ENCODE data around the gene USP48. TPM values are rescaled to one million over a fixed set of nuclear protein-coding genes. Genes with fewer than 3 reads are reported as not detected.
A peak's percentile ranks its signal among the peaks of the same experiment; 100 is the strongest.
"Not testable (repeated sequence)": the region's sequence is repeated elsewhere in the genome, so short reads cannot be mapped to it uniquely, and the experiment has no call there.

The USP48 gene
- total RNA-seq, 1 donor from 2014 or later = 61.5 TPM

DNA sequence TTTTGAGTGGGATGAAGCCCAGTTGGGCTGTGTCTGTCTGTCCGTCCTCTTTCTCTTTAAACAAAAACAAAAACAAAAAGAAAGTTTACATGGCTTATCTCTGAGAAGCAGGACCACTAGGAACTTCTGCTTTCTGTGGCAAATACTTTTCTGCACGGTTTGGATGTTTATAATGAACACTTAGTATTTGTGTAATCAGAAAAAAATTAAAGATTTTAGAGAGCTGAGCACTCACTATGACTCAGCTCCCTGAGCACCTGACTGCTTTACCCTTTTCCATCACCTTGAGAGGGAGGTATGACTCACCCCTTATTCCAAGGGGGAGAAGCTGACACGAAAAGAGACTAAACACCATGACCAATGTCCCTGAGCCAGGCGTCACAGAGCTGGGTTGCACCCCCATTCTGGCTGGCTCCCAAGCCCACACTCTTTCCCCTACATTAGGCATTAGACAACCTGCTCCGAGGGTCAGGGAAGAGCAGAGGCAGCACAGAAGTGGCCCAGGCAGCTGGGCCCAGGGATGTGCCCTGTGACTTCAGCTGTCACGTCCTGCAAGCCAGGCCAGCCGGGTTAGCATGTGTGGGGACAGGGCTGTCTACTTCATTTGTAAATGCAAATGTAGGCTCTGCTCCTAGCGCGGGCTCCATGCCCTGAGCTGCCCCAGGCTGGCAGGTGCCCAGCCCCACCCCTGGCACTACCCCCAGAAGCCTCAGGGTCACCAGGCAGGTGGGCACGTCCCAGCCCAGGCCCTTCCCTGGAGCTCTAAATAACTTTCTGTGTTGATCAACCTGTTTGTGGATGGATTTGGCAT is 144.2 kb downstream of the USP48 start:
- DNase-seq (ENCODE audit: low read depth in 2 of 2) = peak in 1 of 2 donors; percentile 19

DNA sequence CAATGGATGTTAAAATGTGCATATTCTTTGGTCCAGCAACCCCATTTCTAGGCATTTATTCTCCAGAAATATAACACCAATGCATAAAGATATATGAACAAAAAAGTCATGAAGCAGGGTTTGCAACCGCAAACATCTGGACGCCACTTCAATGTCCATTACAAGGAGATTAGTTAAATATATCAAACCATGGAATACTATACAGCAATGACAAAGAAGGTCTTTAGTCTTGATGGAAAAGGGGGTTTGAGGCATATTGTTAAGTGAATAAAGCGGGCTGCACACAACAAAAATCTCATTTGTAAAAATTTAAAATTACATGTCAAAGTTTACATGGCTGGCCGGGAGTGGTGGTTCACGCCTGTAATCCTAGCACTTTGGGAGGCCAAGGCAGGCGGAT is 145.4 kb downstream of the USP48 start:
- DNase-seq (ENCODE audit: low read depth in 2 of 2) = no peak

DNA sequence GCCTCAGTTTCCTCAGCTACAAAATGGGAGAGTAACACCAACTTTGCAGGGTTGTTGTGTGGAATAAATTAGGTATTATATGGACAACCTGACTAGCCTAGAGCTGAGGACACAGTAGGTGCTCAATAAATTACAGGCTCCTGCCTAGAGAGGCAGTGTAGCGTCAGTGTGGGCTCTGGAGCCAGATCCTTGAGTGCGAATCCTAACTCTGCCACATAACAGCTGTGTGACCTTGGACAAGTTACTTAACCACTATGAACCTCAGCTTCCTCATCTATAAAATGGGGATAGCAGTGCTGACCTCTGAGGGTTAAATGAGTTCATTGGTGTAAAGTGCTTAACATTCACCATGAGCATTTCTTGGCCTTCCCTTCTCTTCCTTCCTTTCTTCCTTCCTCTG is 146.9 kb downstream of the USP48 start:
- no peak for DNase-seq (ENCODE audit: low read depth in 2 of 2)

DNA sequence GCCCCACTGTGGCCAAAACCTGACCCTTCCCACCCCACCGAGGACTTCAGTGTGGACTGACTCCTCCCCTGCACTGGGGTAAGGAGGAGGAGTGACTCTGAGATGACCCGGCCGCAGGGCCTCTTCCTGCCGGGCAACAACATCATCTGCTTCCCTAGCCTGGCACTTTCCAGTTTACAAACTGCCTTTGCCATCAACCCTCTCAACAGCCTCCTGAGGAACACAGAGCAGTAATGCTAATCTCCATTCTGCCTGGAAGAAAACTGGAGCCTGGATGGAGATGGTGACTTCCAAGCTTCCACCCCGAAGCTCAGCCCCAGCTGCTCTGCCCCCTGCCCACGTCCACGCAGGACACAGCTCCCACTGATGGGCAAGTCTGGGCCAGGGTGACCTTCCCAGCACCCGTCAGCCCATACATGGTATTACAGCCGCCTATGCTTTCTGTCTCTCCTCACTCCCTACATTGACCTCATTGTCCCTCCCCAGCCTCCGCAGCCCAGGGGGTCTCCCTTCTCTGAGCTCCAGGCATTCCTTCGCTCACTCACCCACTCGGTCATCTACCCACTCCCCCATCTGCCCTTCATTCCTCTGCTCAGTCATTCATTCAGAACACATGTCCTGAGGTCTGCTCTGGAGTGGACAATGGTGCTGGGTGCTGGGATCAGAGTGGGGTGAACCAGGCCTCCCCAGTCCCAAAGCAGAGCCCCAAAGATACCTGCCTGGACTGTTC is 148.0 kb downstream of the USP48 start:
- DNase-seq (ENCODE audit: low read depth in 2 of 2) = no peak

DNA sequence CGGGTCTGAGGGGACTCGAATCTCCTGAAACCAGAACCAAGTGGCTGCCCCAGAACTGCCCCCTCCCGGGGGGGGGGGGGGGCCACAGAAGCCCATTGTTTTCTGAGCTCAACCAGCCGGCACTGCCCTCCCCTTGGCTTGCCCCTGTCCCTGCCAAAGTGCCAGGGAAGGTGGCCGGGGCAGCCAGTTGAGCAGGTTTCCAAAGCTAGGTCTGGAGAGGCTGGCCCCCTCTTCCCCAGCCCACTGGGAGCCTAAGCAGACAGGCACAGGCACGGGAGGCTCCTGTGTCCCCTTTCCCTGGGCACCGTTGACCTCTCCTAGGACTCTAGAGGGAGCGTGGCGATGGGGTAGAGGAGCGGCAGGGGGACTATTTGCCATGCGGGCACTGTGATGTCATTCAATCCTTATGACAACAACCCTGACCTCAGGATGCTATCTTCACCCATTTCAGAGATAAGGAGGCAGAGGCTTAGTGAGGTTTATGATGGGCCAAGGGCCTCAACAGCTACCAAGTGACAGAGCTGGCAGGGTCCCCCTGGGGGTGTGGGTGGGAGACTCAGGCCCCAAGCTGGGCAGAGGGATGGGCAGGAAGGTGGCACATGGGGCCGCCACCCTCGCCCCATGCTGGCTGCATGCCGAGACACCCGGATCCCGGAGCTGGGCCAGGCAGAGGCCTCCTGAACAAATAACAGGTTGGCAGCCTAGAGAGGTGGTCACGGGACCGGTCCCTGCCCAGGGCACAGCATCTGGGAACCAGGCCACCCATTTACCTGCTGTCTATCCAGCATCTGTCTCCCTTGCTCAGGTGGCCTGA is 148.8 kb downstream of the USP48 start:
- DNase-seq (ENCODE audit: low read depth in 2 of 2) = no peak

DNA sequence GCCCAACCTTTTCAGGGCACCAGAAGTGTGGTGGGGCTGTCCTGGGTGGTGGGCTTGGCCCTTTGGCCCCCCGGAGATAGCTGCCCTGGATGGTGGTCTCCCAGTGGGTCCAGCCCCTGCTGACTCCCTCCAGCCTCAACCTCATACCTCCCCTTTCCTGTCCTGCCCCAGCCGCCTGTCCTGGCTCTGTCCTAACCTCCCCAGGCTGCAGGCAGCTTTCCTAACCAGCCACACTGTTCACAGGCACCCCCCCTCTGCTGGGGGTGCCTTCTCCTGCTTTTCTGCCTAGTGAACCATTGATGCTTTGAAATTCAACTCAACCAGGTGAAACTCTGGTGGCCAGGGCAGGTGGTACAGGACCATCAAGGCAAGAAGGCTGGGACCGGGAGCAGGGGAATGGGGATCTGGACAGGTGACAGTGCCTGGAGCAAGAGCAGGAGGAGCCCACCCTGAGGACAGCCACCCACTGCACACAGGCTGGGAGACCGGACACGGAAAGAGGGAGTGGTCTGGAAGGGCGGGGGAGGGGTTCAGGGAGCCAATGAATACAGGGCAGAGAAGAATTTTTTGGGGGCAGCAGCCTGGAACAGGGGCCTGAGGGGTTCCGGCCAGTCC is 149.7 kb downstream of the USP48 start:
- no peak for DNase-seq (ENCODE audit: low read depth in 2 of 2)

DNA sequence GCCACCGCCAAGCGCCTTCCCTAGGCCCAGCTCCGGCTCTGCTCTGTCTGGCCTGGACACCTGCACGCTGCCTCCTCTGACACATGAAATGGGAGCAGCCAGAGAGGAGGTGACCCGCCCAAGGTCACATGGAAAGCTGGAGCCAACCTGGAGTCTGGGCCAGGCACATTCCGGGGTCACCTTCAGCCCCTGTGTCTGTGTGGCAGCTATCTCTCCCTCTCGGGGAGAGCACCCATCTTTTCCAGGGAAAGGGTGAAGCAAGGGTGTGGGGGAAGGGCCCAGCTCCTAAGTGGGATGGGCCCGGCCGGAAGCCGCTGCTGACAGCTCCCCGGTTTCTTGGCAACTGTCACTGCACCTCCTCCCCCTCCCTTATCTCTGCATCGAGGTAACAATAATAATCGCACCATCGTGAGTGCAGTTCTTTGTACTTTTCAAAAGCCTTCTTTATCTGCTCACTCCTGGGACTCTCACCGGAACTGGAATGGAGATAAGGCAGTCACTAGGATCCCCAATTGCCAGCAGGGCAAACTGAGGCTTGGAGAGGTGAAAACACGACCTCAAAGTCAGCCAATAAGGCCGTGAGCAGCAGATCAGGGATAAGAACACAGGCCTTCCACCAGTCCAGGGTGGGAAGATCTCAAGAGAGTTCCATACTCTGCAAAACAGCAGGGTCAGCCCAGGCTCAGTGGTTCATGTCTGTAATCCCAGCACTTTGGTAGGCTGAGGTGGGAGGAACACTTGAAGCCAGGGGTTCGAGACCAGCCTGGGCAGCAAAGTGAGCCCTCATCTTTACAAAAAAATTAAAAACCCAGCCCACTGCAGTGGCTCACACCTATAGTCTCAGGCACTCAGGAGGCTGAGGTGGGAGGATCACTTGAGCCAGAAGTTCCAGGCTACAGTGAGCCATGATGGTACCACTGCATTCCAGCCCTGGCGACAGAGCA is 150.7 kb downstream of the USP48 start:
- no peak for DNase-seq (ENCODE audit: low read depth in 2 of 2)

DNA sequence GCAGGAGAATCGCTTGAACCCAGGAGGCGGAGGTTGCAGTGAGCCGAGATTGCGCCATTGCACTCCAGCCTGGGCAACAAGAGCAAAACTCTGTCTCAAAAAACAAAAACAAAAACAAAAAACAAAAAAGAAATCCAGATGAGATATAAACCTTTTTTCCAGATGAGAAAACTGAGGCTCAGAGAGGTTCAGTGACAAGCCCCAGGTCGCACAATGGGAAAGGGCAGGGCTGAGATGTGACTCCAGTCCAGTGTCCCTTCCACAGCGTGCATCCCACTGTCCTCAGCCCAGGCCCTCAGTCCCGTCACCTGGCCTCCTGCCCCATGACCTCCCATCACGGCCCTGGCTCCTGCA is 151.4 kb downstream of the USP48 start:
- not testable (repeated sequence) for DNase-seq (ENCODE audit: low read depth in 2 of 2)

DNA sequence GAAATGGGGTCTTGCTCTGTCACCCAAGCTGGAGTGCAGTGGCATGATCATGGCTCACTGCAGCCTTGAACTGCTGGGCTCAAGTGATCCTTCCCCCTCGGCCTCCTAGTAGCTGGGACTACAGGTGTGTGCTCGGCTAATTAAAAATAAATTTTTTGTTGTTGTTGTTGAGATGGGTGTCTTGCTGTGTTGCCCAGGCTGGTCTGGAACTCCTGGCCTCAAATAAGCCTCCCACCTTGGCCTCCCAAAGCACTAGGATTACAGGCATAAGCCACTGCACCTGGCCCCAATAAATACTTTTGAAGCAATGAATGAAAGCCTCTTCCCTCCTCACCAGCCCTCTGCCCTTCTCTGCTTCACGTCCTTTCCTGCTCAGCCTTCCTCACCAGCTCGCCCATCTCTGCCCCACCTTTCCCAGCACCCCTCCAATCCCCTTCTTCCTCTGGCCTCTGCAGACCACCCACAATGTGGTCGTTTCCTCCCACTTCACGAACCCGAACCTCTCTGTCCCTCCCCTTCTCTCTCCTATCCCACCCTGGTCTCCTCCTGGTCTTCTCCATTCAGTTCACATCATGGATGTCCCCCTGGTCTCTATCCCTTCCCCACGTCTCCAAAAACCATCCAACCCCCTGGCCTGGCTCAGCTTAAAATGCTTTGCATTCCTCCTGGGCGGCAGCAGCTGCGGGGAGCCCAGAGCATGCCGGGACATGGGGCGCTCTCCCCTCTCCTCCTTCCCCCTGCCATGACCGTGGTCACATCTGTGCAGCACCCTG is 152.2 kb downstream of the USP48 start:
- DNase-seq (ENCODE audit: low read depth in 2 of 2) = no peak

DNA sequence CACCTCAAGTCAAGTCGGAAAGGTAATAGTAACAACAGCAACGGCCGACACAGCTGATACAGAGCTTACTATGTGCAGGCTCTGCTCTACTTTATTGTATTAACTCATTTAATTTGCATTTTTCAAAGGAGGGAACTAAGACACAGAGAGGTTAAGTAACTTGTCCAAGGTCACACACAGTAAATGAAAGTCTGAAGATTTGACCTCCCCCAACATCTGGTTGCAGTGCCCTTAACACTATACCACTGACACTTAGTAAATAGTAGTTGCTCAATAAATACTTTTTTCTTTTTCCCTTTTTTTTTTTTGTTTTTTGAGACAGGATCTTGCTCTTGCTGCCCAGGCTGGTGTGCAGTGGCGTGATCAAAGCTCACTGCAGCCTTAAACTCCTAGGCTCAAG is 153.0 kb downstream of the USP48 start:
- DNase-seq (ENCODE audit: low read depth in 2 of 2) = no peak

DNA sequence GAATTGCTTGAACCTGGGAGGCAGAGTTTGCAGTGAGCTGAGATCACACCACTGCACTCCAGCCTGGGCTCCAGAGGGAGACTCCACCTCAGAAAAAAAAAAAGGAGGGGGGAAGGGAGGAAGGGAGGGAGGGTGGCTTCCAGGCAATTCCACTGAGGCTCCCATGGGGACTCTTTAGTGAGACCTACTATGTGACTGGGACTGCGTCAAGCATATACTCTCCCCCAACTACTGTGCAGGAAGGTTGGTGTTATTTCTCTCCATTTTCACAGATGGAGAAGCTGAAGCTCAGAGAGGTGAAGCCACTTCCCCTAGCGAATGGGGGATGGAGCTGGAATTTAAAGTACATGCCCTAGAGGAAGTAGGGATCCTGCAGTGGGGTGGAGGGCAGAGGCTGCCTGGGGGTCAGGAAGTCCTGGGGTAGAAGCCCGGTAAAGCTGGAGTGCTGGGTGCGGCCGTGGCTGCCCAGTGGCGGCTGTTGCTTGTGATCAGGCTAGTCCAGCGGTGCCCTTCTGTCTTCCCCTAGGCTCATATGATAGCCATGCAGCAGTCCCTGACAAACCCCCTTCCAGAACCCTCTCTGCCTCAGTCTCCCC is 154.1 kb downstream of the USP48 start:
- no peak for DNase-seq (ENCODE audit: low read depth in 2 of 2)

Other genes starting within 250 kb of the USP48 start
- under 0.01 TPM in 2 replicates for gene RAP1GAP, start 113.8 kb downstream of the USP48 start, total RNA-seq
- gene LDLRAD2, start 29.1 kb upstream of the USP48 start, total RNA-seq = under 0.01 TPM in 1 of 2 replicates, not detected in the other
- 250 and 367 TPM in 2 replicates for gene HSPG2, start 154.2 kb upstream of the USP48 start, total RNA-seq
- under 0.01 TPM in 1 of 2 replicates, not detected in the other for gene CELA3B, start 193.9 kb upstream of the USP48 start, total RNA-seq
- gene CELA3A, start 218.5 kb upstream of the USP48 start, total RNA-seq = not detected in 2 replicates

Measured in lung microvascular endothelial cell (primary cell).